Activated CD8-positive, alpha-beta memory T cell treated with anti-CD3 and anti-CD28 coated beads for 1 hour (primary cell): ENCODE data around the gene ARHGAP19.

ENCODE experiments used
- DNase-seq, 2 donors: peaks; one replicate each; pipeline ENCODE4 v3.0.0-alpha.2; 2020; ENCODE audit warnings: low read depth in 1 of 2; ENCODE audit errors: extremely low read depth in 1 of 2

The ARHGAP19 gene

DNA sequence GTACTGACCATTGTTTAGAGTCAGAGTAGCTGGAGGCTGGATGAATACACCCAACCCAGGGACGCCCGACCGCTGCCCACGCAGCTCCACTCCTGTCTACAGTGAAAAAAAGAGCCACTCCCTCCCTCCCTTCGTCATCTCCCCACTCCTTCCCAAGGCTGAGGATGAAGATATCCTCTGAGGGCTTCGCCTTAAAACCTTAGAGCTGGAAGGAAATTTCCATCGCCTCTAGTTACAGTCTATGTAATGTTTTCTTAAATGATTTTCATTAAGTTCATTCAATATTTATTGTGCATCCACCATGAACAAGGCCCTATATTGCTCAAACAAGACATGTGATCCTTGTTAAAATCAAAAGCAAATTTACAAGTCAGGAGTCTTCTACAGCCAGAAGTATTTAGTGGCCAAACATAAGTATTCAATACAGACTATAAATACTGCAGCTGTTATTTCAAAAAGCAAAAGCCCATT lies 95.4 kb downstream of the ARHGAP19 start:
- DNase-seq = no peak

DNA sequence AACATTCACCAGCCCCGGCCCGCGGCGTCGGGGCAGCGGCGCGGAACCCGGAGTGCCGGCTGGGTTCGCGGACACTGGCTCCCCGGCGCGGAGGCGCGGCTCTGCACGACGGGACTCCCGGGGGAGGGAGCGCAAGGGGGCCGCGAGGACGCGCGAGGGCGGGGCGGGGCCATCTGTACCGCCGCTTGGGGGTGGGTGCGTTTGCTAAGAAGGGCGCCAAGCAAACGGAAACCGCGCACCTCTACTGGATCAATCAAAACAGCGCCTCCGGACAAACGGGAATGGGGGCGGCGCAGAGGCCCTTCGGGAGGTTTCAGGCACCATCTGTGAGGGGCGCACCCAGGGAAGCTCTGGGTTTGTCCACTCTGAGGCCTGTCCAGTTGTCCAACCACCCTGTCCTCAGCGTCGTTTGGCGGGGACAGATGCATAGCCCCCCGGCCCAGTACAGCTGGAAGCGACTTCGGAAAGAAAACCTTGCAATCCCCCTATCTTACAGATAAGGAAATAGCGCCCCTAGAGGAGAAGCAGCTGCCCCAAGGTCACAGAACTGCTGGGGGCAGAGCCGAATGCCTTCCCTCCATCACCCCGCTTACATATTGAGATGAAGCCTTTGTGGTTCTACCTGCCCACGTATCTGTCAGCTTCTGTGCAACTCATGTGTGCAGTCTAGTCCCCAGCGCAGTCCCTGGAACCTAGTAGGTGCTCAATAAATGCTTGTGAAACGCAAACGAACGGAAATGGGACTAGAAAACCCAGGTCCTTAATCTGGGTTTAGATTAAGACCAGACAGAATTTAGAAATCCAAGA lies 96.0 kb downstream of the ARHGAP19 start:
- peak; percentile 28 to 39 for DNase-seq

DNA sequence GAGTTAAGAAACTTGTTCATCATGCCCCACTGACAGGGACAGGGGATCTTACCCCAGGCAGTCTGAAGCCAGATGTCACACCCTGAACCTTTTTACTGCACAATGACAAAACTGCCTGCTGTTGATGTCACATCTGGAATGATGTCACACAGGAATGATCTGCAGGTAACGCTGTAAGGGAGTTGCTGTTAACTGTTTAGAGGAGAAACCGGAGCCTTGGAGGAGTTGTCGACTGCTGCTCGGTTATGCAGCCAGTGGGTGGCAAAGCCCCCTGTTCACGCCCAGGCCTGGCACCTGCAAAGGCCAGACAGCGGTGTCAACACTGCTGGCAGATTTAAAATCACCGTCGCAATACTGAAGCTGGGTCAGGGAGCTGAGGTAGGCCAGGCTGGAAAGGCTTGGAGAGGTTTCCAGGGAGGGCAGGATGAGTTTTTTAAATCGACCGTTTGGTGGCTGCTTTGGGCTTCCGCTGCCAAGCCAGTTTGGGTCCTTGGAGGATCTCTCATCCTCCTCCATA lies 96.7 kb downstream of the ARHGAP19 start:
- no peak for DNase-seq

DNA sequence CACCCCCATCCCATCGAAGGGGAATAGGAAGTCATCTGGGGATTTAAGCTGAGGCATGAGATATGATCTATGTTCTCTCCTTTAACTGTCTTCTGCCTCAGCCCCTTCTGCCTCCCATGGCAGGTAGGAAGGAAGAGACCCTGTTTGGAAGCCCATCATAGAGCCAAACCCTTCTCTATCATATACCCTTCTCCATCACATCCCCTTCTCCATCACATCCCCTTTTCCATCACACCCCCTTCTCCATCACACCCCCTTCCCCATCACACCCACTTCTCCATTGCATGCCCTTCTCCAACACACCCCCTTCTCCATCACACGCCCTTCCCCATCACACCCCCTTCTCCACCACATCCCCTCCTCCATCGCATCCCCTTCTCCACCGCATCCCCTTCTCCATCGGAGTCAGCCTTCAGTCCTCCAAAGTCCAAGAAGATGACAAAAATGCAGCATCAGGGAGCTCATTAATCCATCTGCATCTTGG lies 99.4 kb downstream of the ARHGAP19 start:
- DNase-seq = no peak

DNA sequence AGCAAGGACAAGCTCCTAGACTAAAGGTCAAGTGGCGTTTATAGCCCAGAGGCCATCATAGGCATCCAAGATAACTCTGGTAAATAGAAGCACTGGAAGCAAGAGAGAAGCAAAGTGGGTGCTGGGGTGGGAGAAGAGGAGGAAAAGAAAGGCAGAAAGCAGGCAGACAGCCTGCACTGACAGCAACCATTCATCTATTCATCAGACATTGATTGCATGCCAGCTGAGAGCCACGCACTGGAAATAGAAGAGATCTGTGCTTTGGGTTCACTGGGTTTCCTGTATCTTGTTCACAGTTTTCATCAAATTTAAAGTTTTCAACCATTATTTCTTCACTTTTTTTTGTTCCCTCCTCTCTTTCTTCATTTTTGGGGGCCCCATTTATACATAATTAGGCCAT lies 102.0 kb downstream of the ARHGAP19 start:
- DNase-seq = no peak

DNA sequence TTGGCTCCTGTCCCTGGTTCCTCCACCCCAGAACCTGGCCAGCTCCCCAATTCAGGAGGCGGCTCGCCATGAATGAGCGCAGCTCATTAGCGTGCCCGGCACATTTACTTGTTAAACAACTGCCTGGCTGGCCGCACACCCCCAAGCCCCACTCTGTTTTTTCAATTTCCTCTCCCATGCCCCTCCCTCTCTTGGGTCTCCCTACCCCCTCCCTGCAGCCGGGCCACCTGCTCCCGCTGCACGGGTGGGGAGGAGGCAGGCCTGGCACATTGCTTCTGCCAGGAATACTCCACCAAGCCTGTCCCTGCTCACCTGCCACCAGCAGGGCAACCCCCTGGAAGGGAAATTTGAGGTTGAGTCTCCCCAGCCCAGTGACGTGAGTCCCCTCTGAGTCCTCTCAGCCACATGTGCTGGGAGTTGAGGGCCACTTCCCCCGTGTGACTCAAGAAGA lies 104.2 kb downstream of the ARHGAP19 start:
- no peak for DNase-seq

DNA sequence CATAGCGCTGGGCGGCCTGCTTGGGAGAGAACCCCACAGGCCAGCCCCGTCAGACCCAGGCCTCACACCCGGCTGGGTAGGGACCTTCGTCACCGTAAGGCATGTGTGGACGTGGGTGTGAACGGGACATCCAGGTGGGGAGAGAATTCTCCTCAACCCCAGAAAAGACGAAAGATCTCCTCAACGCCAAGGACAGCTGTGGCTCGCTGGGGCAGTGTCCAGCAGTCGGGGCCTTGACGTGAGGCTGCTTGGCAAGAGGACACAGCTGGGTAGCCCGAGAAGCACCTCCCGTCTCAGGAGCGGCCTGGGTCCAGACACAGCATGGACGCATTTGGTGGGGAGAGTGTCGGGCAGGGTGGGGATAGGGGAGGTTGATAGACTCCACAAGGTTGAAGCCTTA lies 105.5 kb downstream of the ARHGAP19 start:
- DNase-seq = no peak

DNA sequence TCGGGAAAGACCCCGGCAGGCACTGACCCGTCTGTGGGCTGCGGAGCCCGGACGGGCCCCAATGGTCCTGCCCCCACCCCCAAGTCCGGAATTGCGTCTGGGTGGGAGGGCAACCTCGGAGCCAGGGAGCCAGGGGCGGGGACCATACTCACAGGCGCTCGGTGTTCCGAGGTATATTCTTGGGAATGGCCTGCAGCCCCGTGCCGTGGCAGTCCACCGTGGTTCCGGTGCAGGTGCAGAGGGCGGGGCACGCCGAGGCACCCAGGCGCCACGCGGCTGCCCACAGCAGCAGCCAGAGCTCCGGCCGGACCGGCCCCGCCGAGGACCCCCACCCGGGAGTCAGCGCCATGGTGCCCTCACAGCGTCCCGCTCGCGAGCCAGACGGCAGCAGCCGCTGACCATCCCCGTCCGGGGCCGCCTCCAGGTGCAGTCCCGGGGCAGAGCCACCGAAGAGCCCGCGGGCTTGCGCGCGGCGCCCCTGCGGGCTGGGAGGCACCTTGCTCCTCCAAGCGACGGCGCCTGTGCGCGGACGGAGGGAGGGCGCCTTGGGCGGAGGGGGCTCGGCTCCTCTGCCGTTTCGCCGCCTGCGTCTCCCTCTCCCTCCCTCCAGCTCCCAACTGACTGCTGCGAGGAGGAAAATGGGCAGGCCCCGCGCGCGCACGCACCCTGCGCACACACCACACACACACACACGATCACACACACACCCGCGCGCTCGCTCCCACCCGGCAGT lies 106.9 kb downstream of the ARHGAP19 start, which contains the start of gene SLIT1:
TSS of gene SLIT1 (minus strand) at position 634 of the 733 bp plus-strand sequence. CDS start at position 349, 285 bp downstream.
- DNase-seq = no peak

DNA sequence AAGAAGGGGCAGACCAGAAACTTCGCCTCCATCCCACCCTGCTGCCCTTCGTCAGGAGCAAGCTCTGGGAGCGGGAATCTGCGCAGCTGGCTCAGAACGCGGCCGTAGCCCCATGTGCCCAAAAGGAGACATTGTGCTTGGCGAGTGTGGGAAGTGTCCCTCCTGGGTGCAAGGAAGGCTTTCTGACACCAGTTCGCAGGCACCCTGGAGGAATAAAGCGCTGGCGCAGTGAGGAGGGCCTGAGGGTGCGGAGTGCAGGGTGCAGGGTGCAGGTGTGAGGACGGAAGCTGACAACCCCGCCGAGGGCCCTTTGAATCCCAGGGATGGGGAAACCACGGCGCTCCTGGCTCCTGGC lies 107.5 kb downstream of the ARHGAP19 start:
- no peak for DNase-seq

DNA sequence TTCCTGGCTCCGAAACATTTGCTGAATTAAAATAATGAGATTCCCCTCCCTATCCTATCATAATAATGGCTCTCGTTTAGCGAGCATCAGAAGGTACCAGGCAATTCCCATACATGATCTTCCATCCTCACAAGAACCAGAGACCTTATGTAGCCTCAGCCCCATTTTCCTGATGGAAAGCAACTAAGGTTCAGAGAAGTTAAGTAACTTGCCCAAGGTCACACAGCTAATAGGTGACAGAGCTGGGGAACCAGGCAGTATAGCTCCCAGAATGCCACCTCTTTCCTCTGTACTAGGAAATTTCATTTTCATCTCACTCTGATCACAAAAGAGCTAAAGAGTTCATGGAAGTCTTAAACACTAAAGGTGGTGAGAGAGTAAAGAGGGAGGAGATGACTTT lies 109.1 kb downstream of the ARHGAP19 start:
- no peak for DNase-seq

DNA sequence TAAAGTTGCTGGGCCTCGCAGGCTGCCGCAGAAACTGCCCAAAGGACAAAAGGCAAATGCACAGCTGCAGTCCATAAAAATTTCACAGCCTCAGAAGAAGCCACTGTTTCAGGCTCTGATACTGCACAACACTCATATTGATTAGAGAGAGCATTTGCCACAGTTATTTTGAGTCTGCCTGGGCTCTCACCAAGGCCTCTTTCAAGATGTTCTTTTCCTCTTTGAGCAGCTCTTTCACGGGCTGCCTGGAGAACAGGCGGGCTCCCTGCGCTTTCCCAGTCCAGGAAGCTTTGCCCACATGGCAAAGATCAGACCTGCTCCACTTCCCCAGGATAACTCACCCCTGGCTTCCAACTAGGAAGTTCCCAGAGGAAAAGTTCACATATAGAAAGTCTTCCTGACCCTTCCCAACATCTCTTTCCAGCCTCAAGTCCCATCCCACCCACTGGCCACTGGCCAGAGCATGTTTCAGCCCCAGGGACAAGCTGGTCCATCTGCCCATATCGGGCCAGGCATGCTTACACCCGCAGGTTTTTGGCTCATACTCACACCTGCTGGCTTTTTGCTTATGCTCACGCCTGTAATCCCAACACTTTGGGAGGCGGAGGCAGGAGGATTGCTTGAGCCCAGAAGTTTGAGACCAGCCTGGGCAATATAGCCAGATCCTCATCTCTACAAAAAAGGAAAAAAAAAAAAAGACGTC lies 110.0 kb downstream of the ARHGAP19 start:
- no peak for DNase-seq

DNA sequence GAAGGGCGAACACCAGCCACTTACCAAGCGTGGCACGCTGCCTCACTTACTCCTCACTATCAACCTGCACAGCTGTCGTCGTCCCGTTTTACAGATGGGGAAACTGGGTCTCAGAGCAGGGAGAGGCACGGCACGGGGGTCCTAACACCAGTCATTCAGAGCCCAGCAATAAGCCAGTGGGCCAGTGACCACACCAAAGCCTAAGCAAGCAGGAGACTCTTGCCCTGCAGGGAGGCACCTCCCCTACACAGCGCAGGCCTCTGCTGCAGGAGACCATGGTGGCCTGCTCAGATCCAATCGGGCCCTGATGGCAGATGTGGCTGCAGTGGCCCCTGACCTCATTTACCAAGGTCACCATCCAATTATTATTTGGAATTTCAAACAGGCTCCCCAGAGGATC lies 111.5 kb downstream of the ARHGAP19 start:
- no peak for DNase-seq

DNA sequence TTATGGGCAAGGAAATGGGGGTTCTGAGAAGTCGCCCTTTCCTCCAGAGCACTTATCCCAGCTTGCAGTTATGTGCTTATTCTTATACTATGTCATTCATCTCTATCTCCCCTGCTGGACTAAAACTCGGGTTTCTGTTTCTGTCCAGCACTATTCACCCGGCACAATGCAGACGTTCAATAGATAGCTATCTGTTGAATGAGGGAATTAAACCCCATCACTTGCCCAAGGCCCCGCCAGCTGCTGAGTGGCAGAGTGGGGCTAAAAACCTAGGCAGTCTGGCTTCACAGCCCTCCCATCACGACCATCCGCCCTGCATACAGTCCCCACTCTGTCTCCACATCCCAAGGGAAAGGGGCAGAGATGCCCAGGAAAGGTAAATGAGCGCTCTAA lies 112.1 kb downstream of the ARHGAP19 start:
- DNase-seq = no peak

DNA sequence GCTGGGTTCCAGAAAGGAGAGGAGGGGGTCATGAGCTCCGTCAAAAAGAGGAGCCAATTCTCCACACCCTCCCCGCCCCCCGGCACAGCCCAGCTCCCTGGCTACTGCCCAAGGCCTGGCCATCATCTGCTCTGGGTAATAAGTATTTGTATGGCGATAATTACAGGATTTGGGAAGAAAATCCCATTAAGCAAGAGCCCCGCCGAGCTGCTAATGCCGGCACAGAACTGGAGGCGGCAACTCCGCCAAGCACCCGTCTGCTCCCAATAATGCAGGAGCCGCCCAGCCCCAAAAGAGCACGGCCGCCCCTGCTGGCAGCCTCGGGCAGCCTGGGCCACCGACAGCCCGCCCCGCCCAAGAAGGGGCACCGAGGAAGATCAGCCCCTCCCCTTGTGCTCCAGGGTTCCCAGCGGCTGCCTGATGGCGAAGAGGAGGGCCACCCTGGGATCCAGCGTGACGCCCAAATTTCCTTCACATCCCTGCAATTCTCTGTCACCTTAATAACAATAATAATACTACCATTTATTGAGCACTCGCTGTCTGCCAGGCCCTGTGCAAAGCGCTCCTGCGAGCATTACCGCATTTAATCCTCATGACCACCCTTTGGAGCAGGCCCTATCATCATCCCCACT lies 112.6 kb downstream of the ARHGAP19 start:
- no peak for DNase-seq

DNA sequence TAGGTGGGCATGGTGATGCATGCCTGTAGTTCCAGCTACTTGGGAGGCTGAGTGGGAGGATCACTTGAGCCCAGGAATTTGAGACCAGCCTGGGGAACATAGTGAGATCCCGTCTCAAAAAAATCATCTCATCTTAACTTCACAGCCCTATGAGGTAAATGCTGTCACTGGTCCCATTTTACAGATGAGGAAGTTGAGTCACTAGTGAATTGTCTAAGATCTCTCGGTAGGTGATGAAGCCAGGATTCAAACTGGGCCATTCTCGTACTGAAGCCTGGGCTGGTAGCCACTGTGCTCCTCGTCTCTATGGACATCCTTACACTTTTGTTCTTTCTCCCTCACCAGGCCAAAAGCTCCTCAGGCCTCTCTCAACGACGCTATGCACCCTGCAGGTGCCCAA lies 113.1 kb downstream of the ARHGAP19 start:
- no peak for DNase-seq

DNA sequence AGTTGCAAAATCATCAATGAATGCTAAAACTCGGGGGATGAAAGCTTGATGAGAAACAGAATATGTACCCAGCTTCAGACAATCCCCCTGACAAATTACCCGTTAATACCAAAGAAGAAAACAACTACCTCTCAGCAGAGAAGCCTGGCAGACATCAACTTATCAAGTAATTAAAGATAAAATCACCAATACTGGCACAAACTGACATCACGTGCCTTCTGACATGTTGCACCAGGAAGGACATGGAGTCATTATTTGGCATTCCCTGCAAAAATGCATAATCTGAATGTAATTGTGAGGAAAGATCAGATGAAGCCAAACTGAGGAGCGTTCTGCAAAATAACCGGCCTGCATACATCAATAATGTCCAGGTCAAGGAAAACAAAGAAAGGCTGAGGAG lies 114.4 kb downstream of the ARHGAP19 start:
- DNase-seq = no peak

DNA sequence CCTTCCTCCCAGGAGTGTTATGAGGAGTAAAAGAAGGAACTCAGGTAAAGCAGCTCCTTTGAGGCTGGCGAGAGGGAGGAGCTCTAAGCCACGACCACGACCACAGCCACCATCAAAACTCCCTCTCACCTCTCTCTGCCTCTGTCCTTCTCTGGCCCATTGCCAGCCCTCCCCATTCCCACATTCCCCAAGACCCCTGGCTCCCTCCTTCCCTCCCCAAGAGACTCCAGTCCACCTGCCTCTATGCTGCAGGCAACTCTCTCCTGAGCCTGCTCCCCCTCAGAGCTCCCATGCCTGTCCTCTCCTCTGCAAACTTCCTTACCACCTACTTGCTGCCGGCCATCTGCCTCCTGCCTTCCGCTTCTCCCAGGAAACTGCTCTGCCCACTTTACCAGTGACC lies 116.2 kb downstream of the ARHGAP19 start:
- no peak for DNase-seq

DNA sequence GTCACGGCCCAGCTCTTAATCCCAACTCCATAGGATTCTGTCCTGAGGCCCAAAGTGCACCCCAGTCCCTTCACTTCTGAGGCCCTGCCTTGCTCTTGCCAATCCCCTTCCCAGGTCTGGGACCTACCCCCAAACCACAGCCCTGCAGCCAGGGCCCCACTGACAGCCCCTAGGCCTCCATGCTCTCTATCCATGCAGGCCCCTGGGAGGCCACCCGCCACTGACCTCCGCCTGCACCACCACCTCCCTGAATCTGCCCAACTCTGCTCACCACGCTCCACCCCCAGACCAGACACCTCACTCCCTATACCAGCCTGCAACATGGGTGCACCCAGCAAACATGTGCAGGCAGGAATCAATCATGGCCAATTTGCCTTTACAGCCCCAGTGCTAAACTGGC lies 116.9 kb downstream of the ARHGAP19 start:
- no peak for DNase-seq

DNA sequence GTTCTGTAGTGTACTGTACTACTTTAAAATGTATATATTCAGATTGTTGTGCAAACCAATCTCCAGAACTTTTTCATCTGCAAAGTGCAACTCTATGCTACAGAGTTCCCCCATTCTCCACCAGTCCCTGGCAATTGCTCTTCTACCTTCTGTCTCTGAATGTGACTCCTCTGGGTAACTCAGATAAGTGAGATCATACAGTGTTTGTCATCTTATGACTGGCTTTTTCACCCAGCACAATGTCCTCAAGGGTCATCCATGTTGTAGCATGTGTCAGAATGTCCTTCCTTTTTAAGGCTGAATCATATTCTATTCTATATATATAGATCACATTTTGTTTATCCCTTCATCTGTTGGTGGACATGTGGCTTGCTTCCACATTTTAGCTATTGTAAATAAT lies 117.5 kb downstream of the ARHGAP19 start:
- no peak for DNase-seq

DNA sequence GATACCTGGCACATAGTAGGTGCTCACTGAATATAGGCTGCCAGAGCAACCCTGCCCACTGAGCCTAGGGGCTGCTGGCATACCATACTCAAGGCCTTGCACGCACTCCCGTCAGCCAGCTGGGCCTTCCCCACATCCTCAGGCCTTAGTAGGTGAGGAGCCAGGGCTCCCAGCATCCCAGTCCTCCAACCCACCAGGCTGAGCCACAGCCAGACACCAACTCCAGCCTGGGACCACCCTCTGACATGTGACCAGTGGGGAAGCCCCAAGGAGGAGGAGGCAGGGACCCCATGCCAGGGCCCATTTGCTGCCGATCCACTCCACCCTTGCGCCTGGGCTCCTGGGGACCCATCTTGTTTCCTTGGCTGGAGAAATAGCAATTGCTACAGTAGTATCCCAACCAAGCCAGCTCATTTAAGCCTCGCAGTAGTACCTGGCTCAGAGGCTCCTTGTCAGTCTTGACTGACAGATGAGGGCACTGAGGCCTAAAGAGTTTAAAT lies 118.1 kb downstream of the ARHGAP19 start:
- DNase-seq = no peak
